22Rv1 (cell line): Measurements from ENCODE around the gene IL34.

Experiments used
- ZFX ChIP-seq: fragments of 450-650 bp; IDR thresholded peaks from 2 replicates; pipeline ENCODE4 v1.6.1; 2017; ENCODE audit warnings: antibody characterized with exemption, borderline replicate concordance
- TF ChIP-seq, protein P1 (sequence below): fragments of 450-650 bp; IDR thresholded peaks from 2 replicates; pipeline ENCODE4 v1.5.1; 2017; ENCODE audit warnings: mild to moderate bottlenecking

- TF ChIP-seq, protein P1, sequence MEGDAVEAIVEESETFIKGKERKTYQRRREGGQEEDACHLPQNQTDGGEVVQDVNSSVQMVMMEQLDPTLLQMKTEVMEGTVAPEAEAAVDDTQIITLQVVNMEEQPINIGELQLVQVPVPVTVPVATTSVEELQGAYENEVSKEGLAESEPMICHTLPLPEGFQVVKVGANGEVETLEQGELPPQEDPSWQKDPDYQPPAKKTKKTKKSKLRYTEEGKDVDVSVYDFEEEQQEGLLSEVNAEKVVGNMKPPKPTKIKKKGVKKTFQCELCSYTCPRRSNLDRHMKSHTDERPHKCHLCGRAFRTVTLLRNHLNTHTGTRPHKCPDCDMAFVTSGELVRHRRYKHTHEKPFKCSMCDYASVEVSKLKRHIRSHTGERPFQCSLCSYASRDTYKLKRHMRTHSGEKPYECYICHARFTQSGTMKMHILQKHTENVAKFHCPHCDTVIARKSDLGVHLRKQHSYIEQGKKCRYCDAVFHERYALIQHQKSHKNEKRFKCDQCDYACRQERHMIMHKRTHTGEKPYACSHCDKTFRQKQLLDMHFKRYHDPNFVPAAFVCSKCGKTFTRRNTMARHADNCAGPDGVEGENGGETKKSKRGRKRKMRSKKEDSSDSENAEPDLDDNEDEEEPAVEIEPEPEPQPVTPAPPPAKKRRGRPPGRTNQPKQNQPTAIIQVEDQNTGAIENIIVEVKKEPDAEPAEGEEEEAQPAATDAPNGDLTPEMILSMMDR = no peak
- TF ChIP-seq ZFX = no peak
Observed at GRCh38 chr16:70695331-70696070, 49.1 kb downstream of the IL34 start.
